Measurements from ENCODE around the gene CCNDBP1.

GRCh38 chr15:43221422-43221821 is 36.2 kb downstream of the CCNDBP1 start:
- TF ChIP-seq, protein P1, sequence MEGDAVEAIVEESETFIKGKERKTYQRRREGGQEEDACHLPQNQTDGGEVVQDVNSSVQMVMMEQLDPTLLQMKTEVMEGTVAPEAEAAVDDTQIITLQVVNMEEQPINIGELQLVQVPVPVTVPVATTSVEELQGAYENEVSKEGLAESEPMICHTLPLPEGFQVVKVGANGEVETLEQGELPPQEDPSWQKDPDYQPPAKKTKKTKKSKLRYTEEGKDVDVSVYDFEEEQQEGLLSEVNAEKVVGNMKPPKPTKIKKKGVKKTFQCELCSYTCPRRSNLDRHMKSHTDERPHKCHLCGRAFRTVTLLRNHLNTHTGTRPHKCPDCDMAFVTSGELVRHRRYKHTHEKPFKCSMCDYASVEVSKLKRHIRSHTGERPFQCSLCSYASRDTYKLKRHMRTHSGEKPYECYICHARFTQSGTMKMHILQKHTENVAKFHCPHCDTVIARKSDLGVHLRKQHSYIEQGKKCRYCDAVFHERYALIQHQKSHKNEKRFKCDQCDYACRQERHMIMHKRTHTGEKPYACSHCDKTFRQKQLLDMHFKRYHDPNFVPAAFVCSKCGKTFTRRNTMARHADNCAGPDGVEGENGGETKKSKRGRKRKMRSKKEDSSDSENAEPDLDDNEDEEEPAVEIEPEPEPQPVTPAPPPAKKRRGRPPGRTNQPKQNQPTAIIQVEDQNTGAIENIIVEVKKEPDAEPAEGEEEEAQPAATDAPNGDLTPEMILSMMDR (conservative IDR thresholded peaks at IDR 0.05 in 1 of 2, IDR thresholded peaks at IDR 0.05 in 1 of 2; ENCODE audit: extremely low read depth in 1 of 2, insufficient read depth in 1 of 2, low read depth in 1 of 2, low read length in 2 of 2): no peak
- TF ChIP-seq EZH2 (IDR thresholded peaks at IDR 0.05; ENCODE audit: borderline replicate concordance, low read length): no peak

Measured in mammary epithelial cell (primary cell).